IPS-20b (cell line): ENCODE results near the gene MYLK4.

ENCODE experiments used
- H3K27ac ChIP-seq: one replicate; pipeline ENCODE4 v1.5.1; 2013; ENCODE audit warnings: low read length
- H3K27me3 ChIP-seq: 2 replicates; pipeline ENCODE4 v1.6.1; 2013; ENCODE audit warnings: mild to moderate bottlenecking, low read length, inconsistent platforms; ENCODE audit not compliant: insufficient read depth
- H3K36me3 ChIP-seq: 2 replicates; pipeline ENCODE4 v1.6.1; 2013; ENCODE audit warnings: low read depth, mild to moderate bottlenecking, inconsistent platforms, low read length, moderate library complexity; ENCODE audit not compliant: insufficient read depth
- H3K4me1 ChIP-seq: 2 replicates; pipeline ENCODE4 v1.6.1; 2013; ENCODE audit warnings: mild to moderate bottlenecking, control low read depth, inconsistent platforms, low read length, moderate library complexity; ENCODE audit not compliant: insufficient read depth
- H3K4me3 ChIP-seq: 2 replicates; pipeline ENCODE4 v1.5.1; 2013; ENCODE audit warnings: mild to moderate bottlenecking, low read length, inconsistent platforms
- H3K9ac ChIP-seq: 2 replicates; pipeline ENCODE4 v1.6.1; 2013; ENCODE audit warnings: low read depth, mild to moderate bottlenecking, inconsistent platforms, low read length, moderate library complexity
- H3K9me3 ChIP-seq: 2 replicates; pipeline ENCODE4 v1.6.1; 2013; ENCODE audit warnings: mild to moderate bottlenecking, low read depth, low read length, inconsistent platforms; ENCODE audit not compliant: insufficient read depth

MYLK4 gene

DNA sequence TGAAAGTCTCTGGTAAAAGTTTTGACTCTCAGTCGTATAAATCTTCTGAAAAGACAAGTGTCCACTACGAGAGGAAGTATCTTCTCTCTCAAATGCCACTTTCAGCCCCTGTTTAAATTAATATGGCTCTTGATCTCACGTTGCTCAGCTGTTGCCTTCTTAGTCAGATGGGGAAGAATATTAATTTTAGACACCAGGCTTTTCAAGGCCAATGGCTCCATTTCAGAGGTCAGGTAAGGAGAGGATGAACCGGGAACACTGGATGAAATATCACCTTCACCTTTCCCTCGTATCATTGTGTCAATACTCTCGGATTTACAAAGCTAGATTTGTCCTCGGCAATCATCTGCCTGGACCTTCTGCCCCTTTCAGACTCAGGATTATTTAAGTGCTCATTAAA is at the start of gene MYLK4:
MYLK4 (minus strand) TSS at position 91 of the 400 bp plus-strand sequence. CDS start 1,628 bp downstream, outside the sequence.
- no peaks in the 10 kb centered on the region for H3K36me3 ChIP-seq
- no peaks in the 10 kb centered on the region for H3K9me3 ChIP-seq
- H3K4me3 ChIP-seq, result no peak within 1 kb of the TSS
- peaks cover 8% of the 10 kb centered on the region; the same call in 1 of the 2 replicates for H3K27me3 ChIP-seq
- no peak within 1 kb of the TSS for H3K27ac ChIP-seq
- H3K9ac ChIP-seq, result no peak within 1 kb of the TSS
- no peaks in the 10 kb centered on the region; the same call in 1 of the 2 replicates for H3K4me1 ChIP-seq

DNA sequence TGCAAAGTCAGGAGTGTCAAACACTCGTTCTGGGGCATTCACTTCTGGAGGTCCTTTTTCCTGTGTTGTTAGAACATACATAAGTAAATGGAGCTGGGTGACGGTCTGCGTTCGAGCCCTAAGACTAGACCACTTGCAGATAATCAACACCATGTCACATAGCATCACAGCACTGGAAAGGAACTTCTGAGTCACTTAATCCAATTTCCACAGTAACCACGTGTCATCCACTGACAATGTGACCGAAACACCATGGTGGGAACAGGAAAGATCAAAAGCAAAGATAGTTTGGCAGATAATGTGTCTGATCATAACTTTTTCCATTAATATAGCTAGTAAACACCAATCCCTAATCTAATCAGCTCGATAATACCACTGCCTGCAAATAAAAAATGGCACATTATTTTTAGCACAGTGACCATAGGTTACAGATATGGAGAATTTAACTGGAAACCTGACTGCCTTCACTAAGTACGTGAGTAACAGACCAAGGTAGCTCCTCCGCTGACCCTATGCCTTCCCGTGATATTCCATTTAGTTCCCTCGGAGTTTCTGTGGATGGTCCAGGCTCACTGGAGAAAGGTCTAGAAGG is 49.3 kb upstream of the MYLK4 start:
- Histone ChIP-seq H3K9me3 (no peaks in the 10 kb centered on the region), H3K27me3 (no peaks in the 10 kb centered on the region), H3K4me1 (peaks cover 2% of the 10 kb centered on the region; the same call in 1 of the 2 replicates), H3K36me3 (no peaks in the 10 kb centered on the region), H3K9ac (no peak overlapping the region; the same call in 1 of the 2 replicates), H3K4me3 (no peak overlapping the region), H3K27ac (no peak overlapping the region)

DNA sequence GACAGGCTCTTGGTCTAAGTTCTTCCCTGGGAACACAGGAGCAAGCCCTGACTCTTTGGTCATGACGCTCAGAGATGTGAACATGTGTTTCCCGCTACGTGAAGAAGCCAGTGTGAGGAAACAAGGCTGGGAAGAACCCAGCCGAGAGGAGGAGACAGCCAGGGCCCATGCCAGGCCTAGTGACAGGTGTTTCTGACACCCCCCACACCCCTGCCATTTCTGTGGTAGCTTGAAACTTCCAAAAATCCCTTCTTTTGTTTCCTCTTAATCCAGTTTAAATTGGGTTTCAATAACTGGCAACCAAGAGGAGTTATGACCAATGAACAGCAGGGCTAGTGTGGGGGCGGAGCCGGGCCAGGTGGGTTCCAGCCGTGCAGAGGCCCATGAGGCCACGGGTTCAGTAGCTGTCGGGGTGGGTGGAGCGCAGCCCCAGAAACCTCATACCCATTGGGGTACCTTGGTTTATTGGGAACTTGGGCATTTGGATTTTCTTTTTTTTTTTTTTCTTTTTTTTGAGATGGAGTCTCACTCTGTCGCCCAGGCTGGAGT is 47.9 kb upstream of the MYLK4 start:
- no peak overlapping the region for H3K27ac ChIP-seq
- H3K36me3 ChIP-seq, result no peaks in the 10 kb centered on the region
- H3K9me3 ChIP-seq, result no peaks in the 10 kb centered on the region
- H3K4me1 ChIP-seq, result peaks cover 2% of the 10 kb centered on the region; the same call in 1 of the 2 replicates
- no peak overlapping the region for H3K9ac ChIP-seq
- no peak overlapping the region for H3K4me3 ChIP-seq
- no peaks in the 10 kb centered on the region for H3K27me3 ChIP-seq

DNA sequence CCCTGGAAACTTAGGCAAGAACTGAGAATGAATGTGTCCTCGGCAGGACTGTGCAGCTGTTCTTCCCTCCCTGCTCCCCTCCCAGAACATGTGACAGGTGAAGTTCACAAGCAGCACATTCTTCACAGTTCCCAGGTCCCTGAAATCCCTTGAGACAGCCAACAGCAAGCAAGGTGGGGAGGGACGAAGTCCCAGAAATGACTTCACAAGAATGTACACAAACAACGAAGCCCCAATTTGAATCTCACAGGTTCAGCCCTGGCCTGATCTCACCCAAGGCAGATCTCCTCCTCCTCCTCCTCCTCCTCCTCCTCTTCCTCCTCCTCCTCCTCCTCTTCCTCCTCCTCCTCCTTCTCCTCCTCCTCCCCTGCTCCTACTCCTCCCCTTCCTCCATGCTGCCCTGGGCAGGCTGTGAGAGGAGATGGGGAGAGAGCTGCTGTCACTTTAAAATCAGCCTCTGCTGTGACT is 46.9 kb upstream of the MYLK4 start:
- no peaks in the 10 kb centered on the region for H3K9me3 ChIP-seq
- peaks cover 2% of the 10 kb centered on the region; the same call in 1 of the 2 replicates for H3K4me1 ChIP-seq
- H3K27ac ChIP-seq, result no peak overlapping the region
- no peaks in the 10 kb centered on the region for H3K27me3 ChIP-seq
- no peak overlapping the region for H3K9ac ChIP-seq
- H3K36me3 ChIP-seq, result no peaks in the 10 kb centered on the region
- H3K4me3 ChIP-seq, result no peak overlapping the region

DNA sequence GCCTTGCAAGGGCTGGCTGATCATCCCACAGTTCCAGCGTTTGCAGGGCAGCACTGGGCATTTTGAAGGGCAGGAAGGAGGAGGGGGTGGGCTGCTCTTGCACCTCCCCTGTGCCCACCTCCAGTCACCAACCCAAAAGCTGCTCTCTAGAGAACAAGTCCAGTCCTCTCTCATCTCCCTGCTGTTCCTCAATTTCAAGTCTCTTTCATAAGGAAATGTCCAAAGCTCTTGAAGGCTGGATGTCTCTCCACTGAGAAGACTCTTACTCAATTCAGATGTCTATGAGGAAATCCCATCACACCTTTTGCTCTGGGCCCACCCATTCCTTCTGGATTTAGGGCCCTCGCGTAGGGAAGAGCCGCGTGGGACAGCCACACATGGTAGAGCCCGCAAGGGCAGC is 46.1 kb upstream of the MYLK4 start:
- Histone ChIP-seq H3K36me3 (no peaks in the 10 kb centered on the region), H3K9me3 (no peaks in the 10 kb centered on the region), H3K4me3 (no peak overlapping the region), H3K9ac (no peak overlapping the region), H3K4me1 (peaks cover 2% of the 10 kb centered on the region; the same call in 1 of the 2 replicates), H3K27me3 (no peaks in the 10 kb centered on the region), H3K27ac (no peak overlapping the region)

DNA sequence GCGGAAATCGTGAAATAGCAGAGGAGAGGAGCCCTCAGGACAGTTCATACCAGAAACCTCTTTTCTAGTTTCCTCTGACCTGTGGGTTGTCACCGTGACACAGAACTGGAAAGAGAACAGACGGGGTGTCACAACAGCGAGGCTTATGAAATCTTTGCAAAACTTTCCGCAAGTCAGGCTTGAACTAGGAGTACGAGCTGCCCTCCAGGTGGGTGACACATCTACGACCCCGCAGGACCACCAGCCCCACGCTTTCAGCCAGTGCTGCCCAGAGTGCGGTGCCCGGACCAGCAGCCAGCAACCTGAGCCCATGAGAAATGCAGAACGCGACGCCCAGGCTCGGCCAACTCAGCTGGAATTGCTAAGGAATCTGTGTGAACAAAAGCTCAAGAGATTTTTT is 45.2 kb upstream of the MYLK4 start:
- Histone ChIP-seq H3K9ac (no peak overlapping the region), H3K27ac (no peak overlapping the region), H3K27me3 (no peaks in the 10 kb centered on the region), H3K4me1 (peaks cover 2% of the 10 kb centered on the region; the same call in 1 of the 2 replicates), H3K9me3 (no peaks in the 10 kb centered on the region), H3K36me3 (no peaks in the 10 kb centered on the region), H3K4me3 (no peak overlapping the region)

DNA sequence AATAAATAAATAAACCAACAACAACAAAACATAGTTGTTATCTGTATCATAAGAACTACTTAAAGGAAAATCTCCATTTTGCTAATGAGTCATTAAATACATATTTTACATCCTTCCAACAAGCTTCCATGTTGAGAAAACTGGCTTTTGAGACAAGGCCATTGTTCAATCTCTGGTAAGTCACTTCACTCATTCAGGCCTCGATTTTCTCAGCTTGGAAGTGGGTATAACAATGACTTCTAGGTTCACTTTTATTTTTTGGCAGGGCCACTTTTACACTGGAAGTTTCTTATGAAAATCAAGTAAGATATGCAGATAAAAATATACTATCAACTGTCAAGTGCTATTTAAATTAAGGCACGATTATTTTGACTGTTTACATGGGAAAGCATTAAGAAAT is 44.4 kb upstream of the MYLK4 start:
- Histone ChIP-seq H3K9me3 (no peaks in the 10 kb centered on the region), H3K9ac (no peak overlapping the region), H3K27me3 (no peaks in the 10 kb centered on the region), H3K4me3 (no peak overlapping the region), H3K36me3 (no peaks in the 10 kb centered on the region), H3K27ac (no peak overlapping the region), H3K4me1 (peaks cover 6% of the 10 kb centered on the region; the same call in 1 of the 2 replicates)

DNA sequence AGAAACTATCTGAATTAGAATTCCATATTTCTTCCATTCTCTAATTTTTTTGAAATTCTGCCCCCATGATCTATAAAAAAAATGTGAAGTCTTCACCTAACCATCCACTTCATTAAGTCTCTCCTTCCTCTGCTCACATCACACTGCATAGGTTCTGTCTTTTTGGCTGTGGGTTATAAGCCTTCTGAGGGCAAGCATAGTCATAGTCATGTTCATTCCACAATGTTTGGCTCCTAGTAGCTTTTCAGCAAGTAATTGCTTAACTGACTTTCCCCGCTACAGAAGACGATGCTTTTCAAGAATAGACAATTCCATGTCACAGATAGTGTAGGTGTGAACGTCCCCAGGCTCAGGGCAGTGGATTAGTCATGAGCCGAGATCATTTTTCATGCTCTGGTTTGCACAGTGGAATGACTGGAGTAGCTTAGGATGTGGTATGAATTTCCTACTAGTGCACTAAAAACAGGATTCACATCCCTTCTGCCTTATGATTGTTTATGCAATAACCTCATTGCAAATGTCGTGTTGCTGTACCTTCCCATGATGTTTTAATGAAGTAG is 43.5 kb upstream of the MYLK4 start:
- Histone ChIP-seq H3K9me3 (no peaks in the 10 kb centered on the region), H3K4me1 (peaks cover 8% of the 10 kb centered on the region; the same call in 1 of the 2 replicates), H3K36me3 (no peaks in the 10 kb centered on the region), H3K4me3 (no peak overlapping the region), H3K9ac (no peak overlapping the region), H3K27ac (no peak overlapping the region), H3K27me3 (no peaks in the 10 kb centered on the region)

DNA sequence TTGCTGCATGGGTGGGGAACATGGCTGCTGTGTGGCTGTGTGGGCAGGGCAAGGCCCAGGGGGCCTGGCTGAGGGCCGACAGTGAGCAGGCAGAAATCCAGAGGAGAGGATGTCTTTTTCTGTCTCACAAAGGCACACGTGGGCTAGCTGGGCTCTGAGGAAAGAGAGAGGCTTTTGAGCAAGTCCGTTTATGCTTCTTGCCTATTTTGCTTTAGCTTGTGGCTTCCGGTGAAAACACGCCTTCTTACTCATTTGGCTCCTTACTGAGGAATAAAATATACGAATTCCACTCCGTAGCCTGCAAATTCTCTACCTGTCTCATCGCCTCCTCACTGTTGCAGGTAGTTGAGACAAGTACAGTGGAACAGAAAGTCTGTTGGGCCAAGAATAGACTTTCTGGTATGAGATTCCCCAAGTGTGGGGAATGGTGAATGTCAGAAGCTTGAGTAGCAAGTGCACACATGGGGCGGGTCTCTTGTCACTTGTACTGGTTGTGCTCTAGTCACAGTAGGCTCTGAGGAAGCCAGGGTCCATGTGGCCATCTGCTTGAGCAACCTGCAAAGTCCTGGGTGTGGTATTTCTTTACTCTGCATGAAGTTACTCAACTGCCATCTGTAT is 42.9 kb upstream of the MYLK4 start:
- Histone ChIP-seq H3K36me3 (no peaks in the 10 kb centered on the region), H3K27me3 (no peaks in the 10 kb centered on the region), H3K9ac (no peak overlapping the region), H3K9me3 (no peaks in the 10 kb centered on the region), H3K4me3 (no peak overlapping the region), H3K27ac (no peak overlapping the region), H3K4me1 (peaks cover 8% of the 10 kb centered on the region; the same call in 1 of the 2 replicates)

DNA sequence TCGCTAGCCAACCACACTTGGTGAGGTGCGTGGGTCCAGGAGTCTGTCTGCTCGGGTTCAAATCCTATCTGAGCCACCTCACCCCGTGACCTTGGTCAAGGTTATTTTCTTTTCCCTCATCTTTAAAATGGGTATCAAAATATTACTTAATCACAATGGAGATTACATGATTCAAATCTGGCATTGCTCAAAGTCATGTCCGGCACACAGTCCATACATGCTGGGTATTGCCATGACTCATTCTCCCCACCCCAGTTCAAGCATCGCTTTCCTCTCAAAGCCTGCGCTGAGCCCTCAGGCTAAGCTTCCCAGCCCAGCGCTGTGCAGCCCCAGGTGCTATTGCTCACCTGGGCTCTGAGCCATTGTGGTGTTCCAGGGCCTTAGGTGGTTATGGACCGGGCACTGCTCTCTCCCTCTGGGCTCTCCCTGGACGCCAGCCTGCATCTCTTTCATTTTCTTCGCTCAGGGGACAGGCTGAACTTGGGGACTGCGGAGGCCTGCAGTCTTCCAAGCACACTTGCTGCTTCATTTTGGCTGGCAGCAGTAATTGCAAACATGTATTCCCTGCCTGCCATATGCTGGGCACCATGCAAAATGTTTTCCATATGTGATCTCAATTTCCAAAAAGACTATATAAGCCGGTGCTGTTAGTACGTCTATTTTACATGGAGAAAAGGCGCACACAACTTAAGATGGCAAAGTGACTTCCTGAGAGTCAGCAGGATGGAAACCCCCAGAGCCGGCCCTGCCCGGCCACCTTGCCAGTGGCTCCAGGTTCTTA is 41.8 kb upstream of the MYLK4 start:
- no peak overlapping the region for H3K4me3 ChIP-seq
- H3K27me3 ChIP-seq, result no peaks in the 10 kb centered on the region
- no peaks in the 10 kb centered on the region for H3K36me3 ChIP-seq
- peaks cover 6% of the 10 kb centered on the region; the same call in 1 of the 2 replicates for H3K4me1 ChIP-seq
- H3K9ac ChIP-seq, result no peak overlapping the region
- H3K9me3 ChIP-seq, result no peaks in the 10 kb centered on the region
- H3K27ac ChIP-seq, result no peak overlapping the region

DNA sequence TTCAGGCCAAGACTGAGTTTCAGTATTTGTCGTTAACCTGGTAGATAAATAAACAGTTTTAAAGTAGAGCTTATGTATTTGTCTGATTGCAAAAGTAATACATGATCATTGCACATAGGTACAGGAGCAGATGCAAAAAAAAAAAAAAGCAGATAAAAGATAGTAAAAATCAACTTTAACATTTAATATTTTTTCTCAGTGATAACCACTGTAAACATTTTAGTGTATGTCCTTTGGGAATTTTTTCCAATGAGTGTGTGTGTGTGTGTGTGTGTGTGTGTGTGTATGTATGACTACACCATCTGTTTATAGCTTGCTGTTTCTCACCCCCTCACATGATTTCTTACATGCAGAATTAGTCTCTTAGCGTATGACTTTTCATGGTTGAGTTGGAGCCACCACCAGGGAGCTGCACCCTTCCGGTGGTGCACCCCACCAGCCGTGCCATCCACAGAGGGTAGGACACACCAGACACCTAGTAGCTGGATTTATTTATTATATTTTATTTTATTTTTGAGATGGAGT is 40.8 kb upstream of the MYLK4 start:
- no peaks in the 10 kb centered on the region for H3K36me3 ChIP-seq
- H3K4me1 ChIP-seq, result peaks cover 6% of the 10 kb centered on the region; the same call in 1 of the 2 replicates
- H3K27me3 ChIP-seq, result no peaks in the 10 kb centered on the region
- no peak overlapping the region for H3K4me3 ChIP-seq
- no peaks in the 10 kb centered on the region for H3K9me3 ChIP-seq
- no peak overlapping the region for H3K27ac ChIP-seq
- no peak overlapping the region for H3K9ac ChIP-seq
